Daoy (cell line): Measurements from ENCODE around the gene RUVBL1. TPM values are rescaled to one million over a fixed set of nuclear protein-coding genes. Genes with fewer than 3 reads are reported as not detected.
A peak's percentile ranks its signal among the peaks of the same experiment; 100 is the strongest.

Experiments used
- DNase-seq: peaks from one replicate; pipeline ENCODE4 v3.0.0-alpha.2; 2015; ENCODE audit warnings: low read depth
- total RNA-seq: library from RNA; depleted of rRNA; stranded (reverse); fragments of >200 nt; shearing (Covaris generic); gene quantifications from 2 replicates; pipeline ENCODE4 v1.2.3, GENCODE V29; 2014

RUVBL1 gene
- total RNA-seq, 1 experiment from 2014 or later = 154 TPM

GRCh38 chr3:128068156-128068620, 55.4 kb downstream of the RUVBL1 start:
- DNase-seq = peak; percentile 47

DNA sequence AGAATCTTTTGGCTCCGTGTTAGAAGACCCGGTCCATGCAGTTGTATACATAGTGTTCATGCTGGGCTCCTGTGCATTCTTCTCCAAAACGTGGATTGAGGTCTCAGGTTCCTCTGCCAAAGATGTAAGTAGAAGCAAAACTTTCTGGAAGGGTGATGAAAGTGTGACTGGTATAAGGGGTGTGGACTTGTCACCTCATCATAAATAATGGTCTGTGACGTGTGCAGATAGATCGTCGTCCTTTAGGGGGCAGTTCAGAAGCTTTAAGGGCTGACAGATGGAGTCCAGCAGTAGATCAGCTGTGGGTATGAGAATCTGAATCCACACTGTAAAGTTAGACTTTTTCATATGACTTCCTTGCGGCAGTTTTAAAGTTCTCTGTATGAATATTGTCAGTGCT, 56.1 kb downstream of the RUVBL1 start:
- DNase-seq = no peak

DNA sequence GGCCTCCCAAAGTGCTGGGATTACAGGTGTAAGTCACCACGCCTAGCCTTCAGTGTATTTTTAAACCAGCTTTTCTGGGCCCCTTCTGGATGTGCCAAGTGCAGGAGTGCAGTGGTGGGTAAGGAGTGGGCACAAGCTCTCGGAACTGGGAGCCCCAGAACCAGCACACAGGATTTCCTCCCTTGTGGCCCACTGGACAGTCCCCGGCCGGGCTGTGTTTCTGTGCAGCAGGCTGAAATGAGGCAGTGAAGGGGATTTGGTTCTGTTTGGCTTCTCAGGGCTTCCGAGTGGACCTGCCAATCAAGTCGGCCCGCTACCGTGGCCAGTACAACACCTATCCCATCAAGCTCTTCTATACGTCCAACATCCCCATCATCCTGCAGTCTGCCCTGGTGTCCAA, 56.9 kb downstream of the RUVBL1 start:
- DNase-seq = no peak

GRCh38 chr3:128066114-128066513, 57.5 kb downstream of the RUVBL1 start:
- DNase-seq = no peak

GRCh38 chr3:128064962-128065361, 58.6 kb downstream of the RUVBL1 start:
- DNase-seq = no peak

DNA sequence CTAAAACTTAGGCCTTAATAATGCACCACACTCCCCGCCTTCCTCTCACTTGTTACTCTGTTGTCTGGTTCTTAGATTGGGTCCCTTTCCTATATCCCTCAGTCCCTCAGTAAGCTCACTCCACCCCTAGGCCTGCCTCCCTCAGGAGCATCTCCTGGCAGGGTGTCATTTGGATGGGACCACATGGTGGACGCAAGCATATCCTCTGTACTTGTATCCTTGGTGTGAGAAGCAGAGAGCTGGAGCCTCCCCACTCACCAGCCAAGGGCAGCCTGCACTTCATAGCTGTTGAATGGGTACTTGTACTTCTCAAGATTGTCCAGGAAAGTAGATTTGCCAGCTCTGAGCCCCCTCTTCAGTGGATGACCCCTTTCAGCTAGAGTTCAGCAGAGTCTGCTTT, 59.7 kb downstream of the RUVBL1 start:
- no peak for DNase-seq

- no peak for DNase-seq
These were observed 61.4 kb downstream of the RUVBL1 start for GRCh38 chr3:128062033-128062745.

GRCh38 chr3:128060473-128061381, 62.9 kb downstream of the RUVBL1 start:
- peak; percentile 64 for DNase-seq

GRCh38 chr3:128056258-128056657, 67.4 kb downstream of the RUVBL1 start:
- DNase-seq = no peak

GRCh38 chr3:128054367-128054766, 69.2 kb downstream of the RUVBL1 start:
- DNase-seq = peak; percentile 28

DNA sequence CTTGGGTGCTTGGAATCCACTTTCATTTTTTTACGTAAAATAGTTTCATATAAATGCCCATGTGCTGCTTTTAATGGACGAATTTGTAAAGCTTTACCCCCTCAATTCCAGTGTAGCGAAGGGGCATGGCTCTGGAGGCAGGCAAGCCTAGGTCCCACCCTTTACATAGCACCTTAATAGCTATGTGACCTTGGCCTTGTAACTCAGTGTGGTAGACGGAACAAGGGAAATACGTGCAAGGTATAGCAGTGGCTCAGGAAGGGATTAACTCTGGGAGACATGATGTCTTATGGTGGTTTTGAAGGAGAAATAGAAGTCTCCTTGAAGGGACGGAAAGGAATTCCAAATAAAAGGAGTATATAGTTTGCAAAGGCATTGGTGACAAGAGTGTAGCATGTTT, 70.0 kb downstream of the RUVBL1 start:
- no peak for DNase-seq

- no peak for DNase-seq
These were observed 70.8 kb downstream of the RUVBL1 start for GRCh38 chr3:128052595-128053351.

GRCh38 chr3:128051837-128052594, 71.6 kb downstream of the RUVBL1 start, which contains the start of gene SEC61A1:
Gene SEC61A1, plus strand, starts transcription at chr3:128052437. Its CDS starts 116 bp downstream, at chr3:128052553.
- DNase-seq = peak; percentile 98

DNA sequence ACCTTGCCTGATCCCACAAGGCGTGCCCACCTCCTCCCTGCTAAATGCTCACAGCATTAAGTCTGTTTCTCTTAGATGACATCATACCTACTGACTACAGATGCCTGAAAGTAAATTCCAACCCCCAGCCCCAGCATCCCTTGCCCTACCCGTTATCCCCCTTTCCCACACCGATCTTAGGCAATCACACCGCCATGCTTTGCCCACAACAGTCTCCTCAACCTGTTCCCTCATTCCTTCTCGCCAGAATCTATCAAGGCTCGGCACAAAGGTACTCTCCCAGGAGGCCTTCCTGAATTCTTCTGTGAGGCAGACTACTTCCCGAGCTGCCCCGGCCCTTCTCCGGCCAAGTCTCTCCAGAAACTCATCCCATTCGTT, 72.2 kb downstream of the RUVBL1 start:
- no peak for DNase-seq

GRCh38 chr3:128050597-128050996, 73.0 kb downstream of the RUVBL1 start:
- DNase-seq = no peak

- no peak for DNase-seq
These were observed 82.3 kb downstream of the RUVBL1 start for GRCh38 chr3:128041344-128041743.

GRCh38 chr3:128040660-128041059, 83.0 kb downstream of the RUVBL1 start:
- DNase-seq = no peak

DNA sequence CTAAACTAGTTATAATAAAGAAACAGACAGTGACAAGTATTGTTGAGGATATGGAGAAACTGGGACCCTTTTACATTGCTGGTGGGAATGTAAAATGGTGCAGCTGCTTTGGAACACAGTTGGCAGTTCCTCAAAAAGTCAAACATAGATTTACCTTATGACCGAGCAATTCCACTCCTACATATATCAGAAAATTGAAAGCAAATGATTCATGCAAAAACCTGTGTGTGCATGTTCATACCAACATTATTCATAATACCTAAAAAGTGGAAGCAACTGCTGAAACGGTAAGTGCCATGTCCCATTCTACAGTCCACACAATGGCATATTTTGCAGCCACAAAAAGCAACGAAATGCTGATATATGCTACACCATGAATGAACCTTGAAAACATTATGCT, 83.6 kb downstream of the RUVBL1 start:
- DNase-seq = no peak

DNA sequence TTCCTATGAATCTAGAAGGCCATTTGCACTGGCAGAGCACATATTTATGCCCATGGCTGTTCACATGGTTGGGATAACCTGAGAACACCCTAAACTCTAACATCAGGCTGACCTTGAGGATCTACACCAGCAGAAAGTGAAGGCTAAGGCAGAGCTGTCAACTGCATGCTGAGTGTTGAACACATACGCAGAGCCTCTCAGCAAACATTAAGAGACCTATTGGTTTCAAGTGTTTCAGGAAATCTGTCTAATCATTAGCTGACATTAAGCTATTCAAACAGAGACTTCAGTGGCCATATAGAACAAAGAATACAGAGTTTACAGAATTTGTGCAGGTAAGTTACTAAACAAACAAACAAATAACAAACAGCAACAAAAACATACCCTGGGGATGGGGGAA, 87.5 kb downstream of the RUVBL1 start:
- no peak for DNase-seq

- DNase-seq = no peak
These were observed 90.5 kb downstream of the RUVBL1 start for GRCh38 chr3:128033102-128033501.
